Nephron (organoid): ENCODE measurements around the gene FKBP2.

Experiments used
- H3K27ac Mint-ChIP-seq, 3 experiments: 2 replicates each; pipeline ENCODE4 v1.8.0; 2020; ENCODE audit warnings: mixed read lengths in 3 of 3, mild to moderate bottlenecking in 2 of 3, moderate library complexity in 1 of 3
- H3K27me3 Mint-ChIP-seq: 2 replicates; pipeline ENCODE4 v1.8.0; 2021; ENCODE audit warnings: low read depth, mild to moderate bottlenecking, moderate library complexity, mixed read lengths
- H3K36me3 Mint-ChIP-seq: 2 replicates; pipeline ENCODE4 v1.8.0; 2020; ENCODE audit warnings: low read depth, mixed read lengths
- H3K4me1 Mint-ChIP-seq: 2 replicates; pipeline ENCODE4 v1.8.0; 2020; ENCODE audit warnings: mixed read lengths
- H3K4me3 Mint-ChIP-seq, 3 experiments: 2 replicates each; pipeline ENCODE4 v1.8.0; 2020; ENCODE audit warnings: mild to moderate bottlenecking in 3 of 3, mixed read lengths in 3 of 3, moderate library complexity in 2 of 3
- H3K9me3 Mint-ChIP-seq: 2 replicates; pipeline ENCODE4 v1.8.0; 2020; ENCODE audit warnings: mixed read lengths
- CTCF ChIP-seq, 3 experiments: fragments of 200-600 bp; sonication (generic); IDR thresholded peaks; one replicate each; pipeline ENCODE4 v1.5.0; 2021; ENCODE audit warnings: antibody characterized with exemption in 3 of 3; ENCODE audit not compliant: unreplicated experiment in 3 of 3

The FKBP2 gene

GRCh38 chr11:64263947-64264317, 23.0 kb downstream of the FKBP2 start:
- H3K36me3 Mint-ChIP-seq: peaks cover 22% of the 10 kb centered on the region
- no peak overlapping the region for H3K27ac Mint-ChIP-seq
- no peaks in the 10 kb centered on the region for H3K9me3 Mint-ChIP-seq
- no peaks in the 10 kb centered on the region for H3K27me3 Mint-ChIP-seq
- H3K4me3 Mint-ChIP-seq: no peak overlapping the region
- no peak for TF ChIP-seq CTCF (IDR thresholded peaks at IDR 0.05; ENCODE audit: unreplicated experiment in 3 of 3)
- H3K4me1 Mint-ChIP-seq: peaks cover 5% of the 10 kb centered on the region

- TF ChIP-seq CTCF (IDR thresholded peaks at IDR 0.05; ENCODE audit: unreplicated experiment in 3 of 3): no peak
- Mint-ChIP-seq H3K27me3 (no peaks in the 10 kb centered on the region), H3K27ac (peak overlapping the region in 1 of 3 experiments; percentile 29), H3K4me1 (peaks cover 7% of the 10 kb centered on the region), H3K9me3 (no peaks in the 10 kb centered on the region), H3K4me3 (no peak overlapping the region), H3K36me3 (peaks cover 20% of the 10 kb centered on the region)
Measured at GRCh38 chr11:64264371-64264852, 23.5 kb downstream of the FKBP2 start.

- H3K9me3 Mint-ChIP-seq: no peaks in the 10 kb centered on the region
- peaks cover 7% of the 10 kb centered on the region for H3K4me1 Mint-ChIP-seq
- H3K4me3 Mint-ChIP-seq: no peak overlapping the region
- H3K27me3 Mint-ChIP-seq: no peaks in the 10 kb centered on the region
- TF ChIP-seq CTCF (IDR thresholded peaks at IDR 0.05; ENCODE audit: unreplicated experiment in 3 of 3): no peak
- H3K27ac Mint-ChIP-seq: no peak overlapping the region
- peaks cover 11% of the 10 kb centered on the region for H3K36me3 Mint-ChIP-seq
Measured at GRCh38 chr11:64265176-64266160, 24.6 kb downstream of the FKBP2 start.

GRCh38 chr11:64266339-64266738, 25.4 kb downstream of the FKBP2 start:
- Mint-ChIP-seq H3K4me1 (peaks cover 7% of the 10 kb centered on the region), H3K27ac (no peak overlapping the region)

GRCh38 chr11:64267207-64267945, 26.5 kb downstream of the FKBP2 start:
- H3K9me3 Mint-ChIP-seq: no peaks in the 10 kb centered on the region
- H3K4me3 Mint-ChIP-seq: peak overlapping the region; percentile 42 to 97 (median 57)
- peaks cover 7% of the 10 kb centered on the region for H3K36me3 Mint-ChIP-seq
- TF ChIP-seq CTCF (IDR thresholded peaks at IDR 0.05; ENCODE audit: unreplicated experiment in 3 of 3): no peak
- H3K4me1 Mint-ChIP-seq: peaks cover 7% of the 10 kb centered on the region
- H3K27me3 Mint-ChIP-seq: no peaks in the 10 kb centered on the region
- peak overlapping the region in 2 of 3 experiments; percentile 98 to 99 for H3K27ac Mint-ChIP-seq

More at GRCh38 chr11:64266339-64266738, 25.4 kb downstream of the FKBP2 start:
- TF ChIP-seq CTCF (IDR thresholded peaks at IDR 0.05; ENCODE audit: unreplicated experiment in 3 of 3): no peak
- Mint-ChIP-seq H3K4me3 (peak overlapping the region in 2 of 3 experiments; percentile 16 to 53), H3K27me3 (no peaks in the 10 kb centered on the region), H3K9me3 (no peaks in the 10 kb centered on the region), H3K36me3 (peaks cover 11% of the 10 kb centered on the region)
